ENCODE measurements around the gene SFTA2. TPM values are rescaled to one million over a fixed set of nuclear protein-coding genes. Genes with fewer than 3 reads are reported as not detected.

SFTA2 gene
- total RNA-seq, 1 experiment from 2014 or later, result not detected

Other genes starting within 250 kb of the SFTA2 start
- 31.1 and 32.0 TPM in 2 replicates for gene PPP1R18, start 245.5 kb downstream of the SFTA2 start, total RNA-seq (2014; rRNA removed; shearing (Covaris generic); ENCODE audit: low replicate concordance)
- gene NRM, start 241.2 kb downstream of the SFTA2 start, total RNA-seq (2014; rRNA removed; shearing (Covaris generic); ENCODE audit: low replicate concordance), result 0.25 and 3.4 TPM in 2 replicates
- gene MDC1, start 214.9 kb downstream of the SFTA2 start, total RNA-seq (2014; rRNA removed; shearing (Covaris generic); ENCODE audit: low replicate concordance), result 5.4 and 10.8 TPM in 2 replicates
- 241 and 386 TPM in 2 replicates for gene TUBB, start 211.8 kb downstream of the SFTA2 start, total RNA-seq (2014; rRNA removed; shearing (Covaris generic); ENCODE audit: low replicate concordance)
- 111 and 137 TPM in 2 replicates for gene FLOT1, start 189.5 kb downstream of the SFTA2 start, total RNA-seq (2014; rRNA removed; shearing (Covaris generic); ENCODE audit: low replicate concordance)
- gene IER3, start 187.6 kb downstream of the SFTA2 start, total RNA-seq (2014; rRNA removed; shearing (Covaris generic); ENCODE audit: low replicate concordance), result 53.6 and 54.6 TPM in 2 replicates
- gene DDR1, start 47.7 kb downstream of the SFTA2 start, total RNA-seq (2014; rRNA removed; shearing (Covaris generic); ENCODE audit: low replicate concordance), result 16.7 and 52.0 TPM in 2 replicates
- 18.8 and 26.4 TPM in 2 replicates for gene GTF2H4, start 24.0 kb downstream of the SFTA2 start, total RNA-seq (2014; rRNA removed; shearing (Covaris generic); ENCODE audit: low replicate concordance)
- 10.7 and 23.6 TPM in 2 replicates for gene VARS2, start 17.9 kb downstream of the SFTA2 start, total RNA-seq (2014; rRNA removed; shearing (Covaris generic); ENCODE audit: low replicate concordance)
- gene MUCL3, start 8.8 kb upstream of the SFTA2 start, total RNA-seq (2014; rRNA removed; shearing (Covaris generic); ENCODE audit: low replicate concordance), result not detected in 2 replicates
- not detected in 2 replicates for gene MUC21, start 51.5 kb upstream of the SFTA2 start, total RNA-seq (2014; rRNA removed; shearing (Covaris generic); ENCODE audit: low replicate concordance)
- gene MUC22, start 78.3 kb upstream of the SFTA2 start, total RNA-seq (2014; rRNA removed; shearing (Covaris generic); ENCODE audit: low replicate concordance), result not detected in 2 replicates
- gene C6orf15, start 180.4 kb upstream of the SFTA2 start, total RNA-seq (2014; rRNA removed; shearing (Covaris generic); ENCODE audit: low replicate concordance), result 0.91 TPM in 1 of 2 replicates, not detected in the other
- gene PSORS1C1, start 182.6 kb upstream of the SFTA2 start, total RNA-seq (2014; rRNA removed; shearing (Covaris generic); ENCODE audit: low replicate concordance), result not detected in 2 replicates
- not detected in 2 replicates for gene CDSN, start 188.3 kb upstream of the SFTA2 start, total RNA-seq (2014; rRNA removed; shearing (Covaris generic); ENCODE audit: low replicate concordance)
- not detected in 2 replicates for gene PSORS1C2, start 206.9 kb upstream of the SFTA2 start, total RNA-seq (2014; rRNA removed; shearing (Covaris generic); ENCODE audit: low replicate concordance)
- gene CCHCR1, start 225.6 kb upstream of the SFTA2 start, total RNA-seq (2014; rRNA removed; shearing (Covaris generic); ENCODE audit: low replicate concordance), result 9.6 and 21.7 TPM in 2 replicates
- gene TCF19, start 226.4 kb upstream of the SFTA2 start, total RNA-seq (2014; rRNA removed; shearing (Covaris generic); ENCODE audit: low replicate concordance), result 17.3 and 25.0 TPM in 2 replicates
- gene POU5F1, start 238.5 kb upstream of the SFTA2 start, total RNA-seq (2014; rRNA removed; shearing (Covaris generic); ENCODE audit: low replicate concordance), result 1.3 and 4.3 TPM in 2 replicates

Data from MG63 (cell line).